H1 (cell line): ENCODE results near the gene GPS1. TPM values are rescaled to one million over a fixed set of nuclear protein-coding genes. Genes with fewer than 3 reads are reported as not detected.

ENCODE experiments used
- CHD1 ChIP-seq: IDR thresholded peaks from 2 replicates; pipeline ENCODE4 v1.6.1; 2012; ENCODE audit warnings: low read depth, low read length, improper control_type of control experiment
- KDM4A ChIP-seq: IDR thresholded peaks from one replicate; pipeline ENCODE4 v1.7.1; 2012; ENCODE audit warnings: low read depth, mild to moderate bottlenecking, moderate library complexity, low read length, inconsistent platforms; ENCODE audit not compliant: severe bottlenecking
- POLR2A ChIP-seq, 2 experiments: IDR thresholded peaks; 1 replicate in 1 of 2; 2 replicates in 1 of 2; pipeline ENCODE4 v1.6.1; 2011; ENCODE audit warnings: low read depth in 2 of 2, low read length in 2 of 2, mild to moderate bottlenecking in 2 of 2; ENCODE audit errors: control extremely low read depth in 1 of 2
- polyA plus RNA-seq, 7 experiments: library from polyadenylated mRNA; depleted of rRNA in 3 of 7; stranded (reverse) in 5 of 7; unstranded in 2 of 7; fragments of >200 nt in 5 of 7; fragments of 200-250 nt in 2 of 7; gene quantifications; 1 replicate in 5 of 7; 2 replicates in 1 of 7; 4 replicates in 1 of 7; pipeline versions ENCODE4 v1.2.1 to v1.2.3, GENCODE V29; 2011 to 2013; ENCODE audit warnings: missing spikeins in 2 of 7, mixed read lengths in 2 of 7
- total RNA-seq: library from RNA; stranded (reverse); fragmentation: NEBNext Ultra II Directional; extraction: Animal tissue kit (Norgen Biotek cat#: 25700); gene quantifications from 2 replicates; pipeline ENCODE4 v1.2.1, GENCODE V29; 2021

GPS1 gene
- total and polyA plus RNA-seq, 2 of the 8 experiments (the other 6 are each of a cell fraction or from before 2014, with no cell fraction given): 153 to 277 TPM

GRCh38 chr17:82082456-82082855 lies 30.8 kb downstream of the GPS1 start (continued):
- TF ChIP-seq KDM4A (no peak), POLR2A (IDR thresholded peaks at IDR 0.05; ENCODE audit: control extremely low read depth in 1 of 2, low read depth in 2 of 2, low read length in 2 of 2) (no peak; a peak in 1 of 3 replicates), CHD1 (no peak)
